ENCODE measurements around the gene GLB1L. TPM values are rescaled to one million over a fixed set of nuclear protein-coding genes. Genes with fewer than 3 reads are reported as not detected.

The GLB1L gene
- total and polyA plus RNA-seq, 8 donors: 9.9 to 17.9 (median 16.1) TPM

- no peak for ATAC-seq
Observed at GRCh38 chr2:219213486-219214071, 31.7 kb downstream of the GLB1L start.

GRCh38 chr2:219213026-219213415 is 32.2 kb downstream of the GLB1L start:
- H3K36me3 ChIP-seq: peaks cover 0 to 77% of the 10 kb centered on the region in 2 donors
- H3K4me1 ChIP-seq: peaks cover 3 to 38% of the 10 kb centered on the region in 2 donors
- no peak for ATAC-seq
- no peak for TF ChIP-seq CTCF (IDR thresholded peaks at IDR 0.05)
- H3K4me3 ChIP-seq: no peak overlapping the region
- no peaks in the 10 kb centered on the region for H3K27me3 ChIP-seq
- H3K9me3 ChIP-seq: no peaks in the 10 kb centered on the region
- DNase-seq: no peak
- no peak overlapping the region for H3K27ac ChIP-seq
- intact Hi-C loops (cut with DNase I): no loop called here

More at GRCh38 chr2:219213486-219214071, 31.7 kb downstream of the GLB1L start:
- no peak for TF ChIP-seq CTCF (IDR thresholded peaks at IDR 0.05)
- peaks cover 0 to 72% of the 10 kb centered on the region in 2 donors for H3K36me3 ChIP-seq
- DNase-seq: no peak
- no peak overlapping the region for H3K4me3 ChIP-seq
- H3K4me1 ChIP-seq: peaks cover 7 to 38% of the 10 kb centered on the region in 2 donors
- H3K9me3 ChIP-seq: no peaks in the 10 kb centered on the region
- H3K27me3 ChIP-seq: no peaks in the 10 kb centered on the region
- H3K27ac ChIP-seq: no peak overlapping the region
- intact Hi-C loops (cut with DNase I): no loop called here

- TF ChIP-seq CTCF (IDR thresholded peaks at IDR 0.05): no peak
- no peak for DNase-seq
- peaks cover 12 to 33% of the 10 kb centered on the region in 2 donors for H3K4me1 ChIP-seq
- H3K9me3 ChIP-seq: no peaks in the 10 kb centered on the region
- intact Hi-C loops (cut with DNase I): no loop called here
- peaks cover 0 to 76% of the 10 kb centered on the region in 2 donors for H3K36me3 ChIP-seq
- no peaks in the 10 kb centered on the region for H3K27me3 ChIP-seq
- ATAC-seq: no peak
- H3K4me3 ChIP-seq: no peak overlapping the region
- H3K27ac ChIP-seq: no peak overlapping the region
Observed at GRCh38 chr2:219210886-219211362, 34.3 kb downstream of the GLB1L start.

- no peak for TF ChIP-seq CTCF (IDR thresholded peaks at IDR 0.05)
- no peak for DNase-seq
- H3K4me1 ChIP-seq: peaks cover 14 to 35% of the 10 kb centered on the region in 2 donors
- no peak overlapping the region for H3K27ac ChIP-seq
- H3K9me3 ChIP-seq: no peaks in the 10 kb centered on the region
- intact Hi-C loops (cut with DNase I): no loop called here
- H3K27me3 ChIP-seq: no peaks in the 10 kb centered on the region
- H3K4me3 ChIP-seq: no peak overlapping the region
- no peak for ATAC-seq
- H3K36me3 ChIP-seq: peaks cover 0 to 70% of the 10 kb centered on the region in 2 donors
Observed at GRCh38 chr2:219210196-219210885, 34.9 kb downstream of the GLB1L start.
